Measurements from ENCODE around the gene MTG2.
"Not testable (repeated sequence)": the region's sequence is repeated elsewhere in the genome, so short reads cannot be mapped to it uniquely, and the experiment has no call there.

Gene MTG2

GRCh38 chr20:62145688-62146018 is 37.2 kb upstream of the MTG2 start:
- DNase-seq (ENCODE audit: low spot score) = no peak

GRCh38 chr20:62146019-62146755 is 36.6 kb upstream of the MTG2 start:
- DNase-seq (ENCODE audit: low spot score) = no peak

GRCh38 chr20:62147125-62147524 is 35.7 kb upstream of the MTG2 start:
- no peak for DNase-seq (ENCODE audit: low spot score)

GRCh38 chr20:62147528-62147927 is 35.3 kb upstream of the MTG2 start:
- no peak for DNase-seq (ENCODE audit: low spot score)

- DNase-seq (ENCODE audit: low spot score) = not testable (repeated sequence)
These were observed 34.4 kb upstream of the MTG2 start for GRCh38 chr20:62148383-62148782.

GRCh38 chr20:62148908-62149314 is 33.9 kb upstream of the MTG2 start:
- DNase-seq (ENCODE audit: low spot score) = no peak

GRCh38 chr20:62149532-62150309 is 33.1 kb upstream of the MTG2 start:
- peak; percentile 45 for DNase-seq (ENCODE audit: low spot score)

- DNase-seq (ENCODE audit: low spot score) = no peak
These were observed 32.6 kb upstream of the MTG2 start for GRCh38 chr20:62150310-62150575.

GRCh38 chr20:62151225-62151624 is 31.6 kb upstream of the MTG2 start:
- no peak for DNase-seq (ENCODE audit: low spot score)

GRCh38 chr20:62151835-62152364 is 30.9 kb upstream of the MTG2 start:
- no peak for DNase-seq (ENCODE audit: low spot score)

- no peak for DNase-seq (ENCODE audit: low spot score)
These were observed 27.2 kb upstream of the MTG2 start for GRCh38 chr20:62155428-62156253.

- no peak for DNase-seq (ENCODE audit: low spot score)
These were observed 26.6 kb upstream of the MTG2 start for GRCh38 chr20:62156254-62156556.

GRCh38 chr20:62156592-62157386 is 26.0 kb upstream of the MTG2 start:
- DNase-seq (ENCODE audit: low spot score) = peak; percentile 84

- no peak for DNase-seq (ENCODE audit: low spot score)
These were observed 25.3 kb upstream of the MTG2 start for GRCh38 chr20:62157387-62158087.

- no peak for DNase-seq (ENCODE audit: low spot score)
These were observed 24.8 kb upstream of the MTG2 start for GRCh38 chr20:62158088-62158400.

GRCh38 chr20:62158541-62158940 is 24.3 kb upstream of the MTG2 start:
- DNase-seq (ENCODE audit: low spot score) = no peak

GRCh38 chr20:62159052-62159451 is 23.8 kb upstream of the MTG2 start:
- no peak for DNase-seq (ENCODE audit: low spot score)

GRCh38 chr20:62159839-62160238 is 23.0 kb upstream of the MTG2 start:
- DNase-seq (ENCODE audit: low spot score) = peak; percentile 50

GRCh38 chr20:62160253-62160652 is 22.6 kb upstream of the MTG2 start:
- no peak for DNase-seq (ENCODE audit: low spot score)

- DNase-seq (ENCODE audit: low spot score) = no peak
These were observed 22.0 kb upstream of the MTG2 start for GRCh38 chr20:62160876-62161275.

GRCh38 chr20:62161347-62161746 is 21.5 kb upstream of the MTG2 start:
- peak; percentile 52 for DNase-seq (ENCODE audit: low spot score)
